IMR-90 (cell line): ENCODE data around the gene NR0B2. TPM values are rescaled to one million over a fixed set of nuclear protein-coding genes. Genes with fewer than 3 reads are reported as not detected.

Source experiments
- ATAC-seq: fragments of 200-7000 bp; cut with Tn5 transposase; 2 replicates; pipeline ENCODE4 v1.9.1; 2020; ENCODE audit warnings: low read depth, mild to moderate bottlenecking, moderate library complexity
- BruUV-seq: library from RNA; stranded (reverse); fragments of 400-500 nt; replicated peaks from 2 replicates; lab custom pipeline; 2021; lab: Mats Ljungman, UMichigan
- CTCF ChIA-PET: fragments of 300-600 bp; formaldehyde crosslinking; extraction: SDS; loops from one replicate; lab custom pipeline; 2021; ENCODE audit warnings: antibody characterized with exemption; lab: Yijun Ruan, JAX
- POLR2A ChIA-PET: fragments of 300-600 bp; sonication (Branson Sonifier 250); formaldehyde crosslinking; loops from one replicate; lab custom pipeline; 2022; ENCODE audit warnings: antibody characterized with exemption; ENCODE audit not compliant: unreplicated experiment; lab: Charles Lee
- DNase-seq: peaks from one replicate; pipeline ENCODE4 v3.0.0; 2013
- H2AFZ ChIP-seq: replicated peaks from 2 replicates; pipeline ENCODE3; 2013; ENCODE audit warnings: low read length, mild to moderate bottlenecking; ENCODE audit not compliant: poor library complexity
- H2AK5ac ChIP-seq: 2 replicates; pipeline ENCODE4 v1.6.1; 2013; ENCODE audit warnings: low read depth, low read length, inconsistent platforms
- H2AK9ac ChIP-seq: replicated peaks from 2 replicates; pipeline ENCODE3; 2013; ENCODE audit warnings: mild to moderate bottlenecking, low read depth, low read length, moderate library complexity; ENCODE audit not compliant: poor library complexity
- H2BK120ac ChIP-seq: 2 replicates; pipeline ENCODE4 v1.6.1; 2013; ENCODE audit warnings: low read depth, low read length, inconsistent platforms
- H2BK15ac ChIP-seq: 3 replicates; pipeline ENCODE4 v1.6.1; 2013; ENCODE audit warnings: low read depth, low read length, inconsistent platforms
- H2BK20ac ChIP-seq: 2 replicates; pipeline ENCODE4 v1.6.1; 2013; ENCODE audit warnings: low read depth, mild to moderate bottlenecking, inconsistent platforms, low read length, moderate library complexity
- H2BK5ac ChIP-seq: 2 replicates; pipeline ENCODE4 v1.6.1; 2013; ENCODE audit warnings: mild to moderate bottlenecking, low read depth, low read length, inconsistent platforms; ENCODE audit not compliant: poor library complexity, severe bottlenecking
- H3K14ac ChIP-seq: replicated peaks from 2 replicates; pipeline ENCODE4 v1.6.1; 2013; ENCODE audit warnings: low read depth, low read length, inconsistent platforms
- H3K18ac ChIP-seq: 2 replicates; pipeline ENCODE4 v1.6.1; 2013; ENCODE audit warnings: low read depth, low read length, control low read depth
- H3K23ac ChIP-seq: 2 replicates; pipeline ENCODE4 v1.6.1; 2013; ENCODE audit warnings: low read depth, low read length, inconsistent platforms
- H3K27ac ChIP-seq: 2 replicates; pipeline ENCODE4 v1.5.1; 2013; ENCODE audit warnings: mild to moderate bottlenecking, control low read depth, low read length; ENCODE audit not compliant: insufficient read depth
- H3K27me3 ChIP-seq: 2 replicates; pipeline ENCODE4 v1.6.1; 2013; ENCODE audit warnings: low read length; ENCODE audit not compliant: control insufficient read depth, insufficient read depth
- H3K36me3 ChIP-seq: 2 replicates; pipeline ENCODE4 v1.6.1; 2013; ENCODE audit warnings: low read length, mixed read lengths; ENCODE audit not compliant: control insufficient read depth, insufficient read depth
- H3K4ac ChIP-seq: 2 replicates; pipeline ENCODE4 v1.6.1; 2013; ENCODE audit warnings: low read depth, low read length, inconsistent platforms
- H3K4me1 ChIP-seq: 2 replicates; pipeline ENCODE4 v1.6.1; 2013; ENCODE audit warnings: low read length, mixed read lengths; ENCODE audit not compliant: control insufficient read depth, insufficient read depth
- H3K4me2 ChIP-seq: 2 replicates; pipeline ENCODE4 v1.6.1; 2013; ENCODE audit warnings: low read depth, mild to moderate bottlenecking, control low read depth, low read length, moderate library complexity
- H3K4me3 ChIP-seq: 2 replicates; pipeline ENCODE4 v1.5.1; 2013; ENCODE audit warnings: low read depth, mild to moderate bottlenecking, control low read depth, low read length, moderate library complexity; ENCODE audit not compliant: insufficient read depth
- H3K56ac ChIP-seq: 2 replicates; pipeline ENCODE4 v1.6.1; 2013; ENCODE audit warnings: low read length, inconsistent platforms; ENCODE audit not compliant: insufficient read depth; ENCODE audit errors: extremely low read depth
- H3K79me1 ChIP-seq, 2 experiments: 2 replicates each; pipeline ENCODE4 v1.6.1; 2013; ENCODE audit warnings: low read length in 2 of 2, inconsistent platforms in 1 of 2, low read depth in 1 of 2
- H3K9ac ChIP-seq: 2 replicates; pipeline ENCODE4 v1.6.1; 2013; ENCODE audit warnings: low read depth, low read length, control low read depth
- H3K9me1 ChIP-seq: 2 replicates; pipeline ENCODE4 v1.6.1; 2013; ENCODE audit warnings: low read length, inconsistent platforms; ENCODE audit not compliant: insufficient read depth
- H3K9me3 ChIP-seq: 2 replicates; pipeline ENCODE4 v1.6.1; 2013; ENCODE audit warnings: low read length; ENCODE audit not compliant: control insufficient read depth, insufficient read depth
- H4K20me1 ChIP-seq: 2 replicates; pipeline ENCODE4 v1.6.1; 2013; ENCODE audit warnings: low read length, inconsistent platforms; ENCODE audit not compliant: insufficient read depth
- H4K5ac ChIP-seq: 2 replicates; pipeline ENCODE4 v1.6.1; 2013; ENCODE audit warnings: mild to moderate bottlenecking, low read depth, low read length, control low read depth
- H4K8ac ChIP-seq, 2 experiments: 2 replicates each; pipeline ENCODE4 v1.6.1; 2013; ENCODE audit warnings: low read depth in 2 of 2, low read length in 2 of 2, control low read depth in 1 of 2, inconsistent platforms in 1 of 2
- H4K91ac ChIP-seq: 2 replicates; pipeline ENCODE4 v1.6.1; 2013; ENCODE audit warnings: low read depth, low read length, inconsistent platforms; ENCODE audit not compliant: insufficient read depth
- BHLHE40 ChIP-seq: fragments of 150-350 bp; IDR thresholded peaks from 2 replicates; pipeline ENCODE4 v1.6.1; 2016; ENCODE audit warnings: mild to moderate bottlenecking, low read depth, low read length
- CEBPB ChIP-seq: IDR thresholded peaks from 2 replicates; pipeline ENCODE4 v1.6.1; 2012; ENCODE audit warnings: low read depth, low read length, improper control_type of control experiment
- CHD1 ChIP-seq: IDR thresholded peaks from 2 replicates; pipeline ENCODE4 v1.6.1; 2012; ENCODE audit warnings: low read depth, low read length, improper control_type of control experiment
- CTCF ChIP-seq: conservative IDR thresholded peaks from 2 replicates; pipeline ENCODE4 v1.5.1; 2012; ENCODE audit warnings: mild to moderate bottlenecking, low read depth, low read length, improper control_type of control experiment
- ELK1 ChIP-seq: fragments of 150-350 bp; IDR thresholded peaks from 2 replicates; pipeline ENCODE4 v1.6.1; 2016; ENCODE audit warnings: low read depth, mild to moderate bottlenecking, low read length, moderate library complexity, borderline replicate concordance
- FOS ChIP-seq: fragments of 150-350 bp; IDR thresholded peaks from 2 replicates; pipeline ENCODE4 v1.6.1; 2016; ENCODE audit warnings: low read depth, low read length
- MAFK ChIP-seq: IDR thresholded peaks from 2 replicates; pipeline ENCODE4 v1.6.1; 2012; ENCODE audit warnings: low read depth, low read length, improper control_type of control experiment
- MAZ ChIP-seq: IDR thresholded peaks from 2 replicates; pipeline ENCODE4 v1.6.1; 2012; ENCODE audit warnings: low read depth, mild to moderate bottlenecking, low read length, improper control_type of control experiment, moderate library complexity, borderline replicate concordance
- MXI1 ChIP-seq: IDR thresholded peaks from 2 replicates; pipeline ENCODE4 v1.6.1; 2012; ENCODE audit warnings: low read depth, mild to moderate bottlenecking, low read length, moderate library complexity, borderline replicate concordance
- NFE2L2 ChIP-seq: fragments of 150-350 bp; IDR thresholded peaks from 2 replicates; pipeline ENCODE4 v1.6.1; 2016; ENCODE audit warnings: low read depth, mild to moderate bottlenecking, low read length
- POLR2A ChIP-seq: IDR thresholded peaks from 2 replicates; pipeline ENCODE4 v1.6.1; 2012; ENCODE audit warnings: mild to moderate bottlenecking, low read depth, low read length
- RAD21 ChIP-seq: IDR thresholded peaks from 2 replicates; pipeline ENCODE4 v1.6.1; 2012; ENCODE audit warnings: low read length, improper control_type of control experiment
- RCOR1 ChIP-seq: IDR thresholded peaks from 2 replicates; pipeline ENCODE4 v1.6.1; 2012; ENCODE audit warnings: mild to moderate bottlenecking, low read length, improper control_type of control experiment; ENCODE audit not compliant: insufficient replicate concordance
- RFX5 ChIP-seq: IDR thresholded peaks from 2 replicates; pipeline ENCODE4 v1.8.0; 2012; ENCODE audit warnings: low read depth, mild to moderate bottlenecking, low read length, moderate library complexity
- SMC3 ChIP-seq: fragments of 150-350 bp; IDR thresholded peaks from 2 replicates; pipeline ENCODE4 v1.6.1; 2016; ENCODE audit warnings: low read depth, mild to moderate bottlenecking, antibody characterized with exemption, low read length, moderate library complexity
- USF2 ChIP-seq: fragments of 150-350 bp; IDR thresholded peaks from 2 replicates; pipeline ENCODE4 v1.6.1; 2017; ENCODE audit warnings: mild to moderate bottlenecking, antibody characterized with exemption, low read length, low read depth
- WGBS, 2 experiments: methylation state at CpG; one replicate each; pipeline versions ENCODE4 v1.1.5 to v1.1.7; 2013; ENCODE audit warnings: missing lambda C conversion rate in 2 of 2; ENCODE audit not compliant: insufficient read length in 1 of 2; ENCODE audit errors: extremely low coverage in 2 of 2; 5-methylcytosine and 5-hydroxymethylcytosine counted together
- dilution Hi-C: fragments of 300-500 bp; cut with HindIII; formaldehyde crosslinking; loops from one replicate; pipeline ENCODE4 v1.14.3; 2018; ENCODE audit warnings: low sequenced_read_pairs; ENCODE audit not compliant: unreplicated experiment
- in situ Hi-C: fragments of 300-500 bp; cut with MboI; formaldehyde crosslinking; loops from 3 replicates; pipeline ENCODE4 v1.14.3; 2019; ENCODE audit warnings: low sequenced_read_pairs, inconsistent platforms, mixed read lengths
- intact Hi-C: fragments of 100-400 bp; cut with micrococcal nuclease; formaldehyde crosslinking; loops from 2 replicates; pipeline ENCODE4 v1.10.0; 2022
- polyA plus RNA-seq, 3 experiments: library from polyadenylated mRNA; depleted of rRNA; stranded (reverse); fragments of >200 nt; gene quantifications; 2 replicates each; pipeline ENCODE4 v1.2.3, GENCODE V29; 2012; ENCODE audit warnings: low replicate concordance in 1 of 3
- total RNA-seq: library from RNA; depleted of rRNA; stranded (reverse); fragments of >200 nt; gene quantifications from 2 replicates; pipeline ENCODE4 v1.2.3, GENCODE V29; 2012

The NR0B2 gene
- total and polyA plus RNA-seq, 2 of the 4 experiments (the other 2 are of a cell fraction): not detected

GRCh38 chr1:26938004-26938658 lies 24.4 kb upstream of the NR0B2 start:
- Histone ChIP-seq H2BK20ac (no peak overlapping the region), H3K4me2 (no peak overlapping the region), H4K8ac (no peak overlapping the region), H3K9me3 (no peaks in the 10 kb centered on the region), H4K5ac (no peak overlapping the region), H3K23ac (no peak overlapping the region), H3K27ac (no peak overlapping the region), H3K4me1 (peaks cover 7% of the 10 kb centered on the region; the same call in 1 of the 2 replicates), H4K20me1 (no peaks in the 10 kb centered on the region), H3K18ac (no peak overlapping the region), H2BK15ac (no peak overlapping the region), H2AFZ (no peak overlapping the region), H3K9me1 (peaks cover 20% of the 10 kb centered on the region), H2BK120ac (no peak overlapping the region), H2AK5ac (no peak overlapping the region), H3K4me3 (no peak overlapping the region), H2BK5ac (no peak overlapping the region), H3K56ac (no peak overlapping the region), H3K36me3 (peaks cover 32% of the 10 kb centered on the region), H4K91ac (no peak overlapping the region), H3K9ac (no peak overlapping the region), H3K14ac (no peak overlapping the region), H3K4ac (no peak overlapping the region), H2AK9ac (no peak overlapping the region), H3K79me1 (peaks cover 20 to 58% of the 10 kb centered on the region in 2 experiments), H3K27me3 (no peaks in the 10 kb centered on the region)
- ChIA-PET POLR2A (no interaction called here), CTCF (no interaction called here)
- no TSS peak for BruUV-seq
- TF ChIP-seq RCOR1 (no peak), FOS (no peak), MXI1 (no peak), POLR2A (no peak), CHD1 (no peak), MAZ (no peak), CEBPB (no peak), NFE2L2 (no peak), RFX5 (no peak), SMC3 (no peak), MAFK (no peak), USF2 (no peak), RAD21 (no peak), CTCF (no peak), ELK1 (no peak), BHLHE40 (no peak)
- dilution Hi-C loops (no loop called here), intact Hi-C loops (no loop called here), in situ Hi-C loops (no loop called here)
- no peak for DNase-seq
- ATAC-seq: peak; percentile 12; the same call in 1 of the 2 replicates
- WGBS, 2 experiments: 100% methylated on average over 2 of the region's 4 CpGs; no CpG with 5 or more reads in 1 of the 2 experiments
